ENCODE measurements around the gene VASN. TPM values are rescaled to one million over a fixed set of nuclear protein-coding genes. Genes with fewer than 3 reads are reported as not detected.

Gene VASN
- total and polyA plus RNA-seq, 10 of the 15 experiments (the other 5 are each of a cell fraction or from before 2014, with no cell fraction given) = 0.02 to 0.19 (median 0.14) TPM; not detected in 6

- no peak for TF ChIP-seq HCFC1 (IDR thresholded peaks at IDR 0.05; ENCODE audit: low read length)
- no peak for TF ChIP-seq ZNF622 (IDR thresholded peaks at IDR 0.05)
- no peak for TF ChIP-seq ZNF207 (IDR thresholded peaks at IDR 0.05; ENCODE audit: borderline replicate concordance)
- TF ChIP-seq ESRRA (IDR thresholded peaks at IDR 0.05; ENCODE audit: low read length) = no peak
- TF ChIP-seq KLF5 (IDR thresholded peaks at IDR 0.05; ENCODE audit: partially characterized antibody) = peak; percentile 92
- no peak for TF ChIP-seq SPI1 (IDR thresholded peaks at IDR 0.05; ENCODE audit: borderline replicate concordance, insufficient read depth, low read depth, low read length)
- TF ChIP-seq BCL11A (IDR thresholded peaks at IDR 0.05; ENCODE audit: low read depth, low read length) = peak; percentile 36; the same call in 1 of the 2 replicates
- peak; percentile 95 for TF ChIP-seq MXI1 (IDR thresholded peaks at IDR 0.05; ENCODE audit: low read depth, low read length)
These were observed 42.7 kb downstream of the VASN start (continued) for GRCh38 chr16:4414187-4414917.

- H3K4me3 ChIP-seq = peak overlapping the region; percentile 92
- peaks cover 38% of the 10 kb centered on the region for H3K79me2 ChIP-seq (ENCODE audit: control insufficient read depth, insufficient read depth, low read length)
- no peaks in the 10 kb centered on the region for H3K27me3 ChIP-seq (replicated peaks in 1 of 2; ENCODE audit: control insufficient read depth in 2 of 2, insufficient read depth in 2 of 2, low read length in 1 of 2)
- no peak for DNase-seq (ENCODE audit: low read depth, low spot score)
- H3K4me1 ChIP-seq (ENCODE audit: control insufficient read depth, insufficient read depth, low read length) = peaks cover 20% of the 10 kb centered on the region
- RAD21 ChIA-PET (ENCODE audit: unreplicated experiment) = interaction anchor here (0.8 to 1.5 kb wide), 4 partner anchors 64 to 209 kb away, joined by 3 to 4 read pairs (median 3); partner anchors contain the start of gene MGRN1
- POLR2A ChIA-PET = interaction anchor here (1.0 to 4.0 kb wide), 5 partner anchors 12 to 200 kb away, joined by 3 to 33 read pairs (median 3); partner anchors contain the start of genes HMOX2 and NMRAL1
- peak overlapping the region; percentile 98 for H3K4me2 ChIP-seq (ENCODE audit: control insufficient read depth, insufficient read depth)
- peak overlapping the region; percentile 79 for H3K9ac ChIP-seq (ENCODE audit: control insufficient read depth, insufficient read depth, low read length)
- FAIRE-seq = peak; percentile 23
- peaks cover 5% of the 10 kb centered on the region for H4K20me1 ChIP-seq (ENCODE audit: control insufficient read depth, insufficient read depth)
- in situ Hi-C loops (cut with MboI) = no loop called here
- intact Hi-C loops (cut with micrococcal nuclease; ENCODE audit: unreplicated experiment) = loop anchor here (2.0 kb wide), 1 partner anchor 61 kb away; the partner anchor contains the start of gene HMOX2
- H3K27ac ChIP-seq (ENCODE audit: control insufficient read depth, insufficient read depth) = peak overlapping the region; percentile 83
- H3K36me3 ChIP-seq (ENCODE audit: control insufficient read depth in 2 of 2, insufficient read depth in 2 of 2, low read length in 1 of 2) = peaks cover 9 to 12% of the 10 kb centered on the region in 2 experiments
- CTCF ChIA-PET = interaction anchor here (0.6 to 1.6 kb wide), 6 partner anchors 10 to 201 kb away, joined by 3 to 4 read pairs (median 3); no protein-coding TSS in a partner anchor
- ATAC-seq = peak; percentile 36
- peak overlapping the region; percentile 42 for H2AFZ ChIP-seq (ENCODE audit: control insufficient read depth, low read depth, low read length)
- no TSS peak for BruUV-seq (replicated peaks)
- H3K9me3 ChIP-seq (replicated peaks; ENCODE audit: control insufficient read depth, insufficient read depth, low read length) = no peaks in the 10 kb centered on the region
- 1% methylated on average over 39 of the region's 44 CpGs for WGBS (ENCODE audit: insufficient coverage, insufficient replicate concordance, low lambda C conversion rate, missing lambda C conversion rate)
- SMC1A ChIA-PET (ENCODE audit: uncharacterized antibody, unreplicated experiment) = interaction anchor here (1.1 to 1.8 kb wide), 3 partner anchors 13 to 90 kb away, joined by 5 to 8 read pairs (median 6); partner anchors contain the start of gene PAM16
- TF ChIP-seq YY1 (IDR thresholded peaks at IDR 0.05; ENCODE audit: low read depth, low read length) = 0 out of 2 replicates have a peak, but pooled peaks have one; percentile 8
- no peak for TF ChIP-seq CUX1 (IDR thresholded peaks at IDR 0.05; ENCODE audit: insufficient replicate concordance, low read depth, low read length)
- TF ChIP-seq RELB (IDR thresholded peaks at IDR 0.05; ENCODE audit: low read depth) = 0 out of 2 replicates have a peak, but pooled peaks have one; percentile 25
- TF ChIP-seq KLF5 (IDR thresholded peaks at IDR 0.05; ENCODE audit: partially characterized antibody) = peak; percentile 20
- TF ChIP-seq DPF2 (IDR thresholded peaks at IDR 0.05) = peak; percentile 84; the same call in 1 of the 2 replicates
- TF ChIP-seq BRCA1 (IDR thresholded peaks at IDR 0.05; ENCODE audit: low read depth, low read length) = no peak
- TF ChIP-seq ZNF217 (IDR thresholded peaks at IDR 0.05) = 0 out of 2 replicates have a peak, but pooled peaks have one; percentile 51
These were observed 44.0 kb downstream of the VASN start for GRCh38 chr16:4415538-4416199.

Data from GM12878 (cell line).